Measurements from ENCODE around the gene ANG. TPM values are rescaled to one million over a fixed set of nuclear protein-coding genes. Genes with fewer than 3 reads are reported as not detected.
A peak's percentile ranks its signal among the peaks of the same experiment; 100 is the strongest.
"Not testable (repeated sequence)": the region's sequence is repeated elsewhere in the genome, so short reads cannot be mapped to it uniquely, and the experiment has no call there.

Gene ANG
- polyA plus RNA-seq, 3 donors, result 9.8 to 55.7 (median 31.4) TPM

GRCh38 chr14:20662968-20663732 lies 25.4 kb upstream of the ANG start:
- peak; percentile 76 to 83 (median 78) for DNase-seq
- Histone ChIP-seq H2AFZ (ENCODE audit: insufficient read depth, low read depth, low read length, poor library complexity, severe bottlenecking) (peak overlapping the region; percentile 79), H3K9ac (ENCODE audit: insufficient read depth, low read length, poor library complexity, severe bottlenecking) (peak overlapping the region; percentile 43), H3K36me3 (replicated peaks in 1 of 2; ENCODE audit: control insufficient read depth in 1 of 2, insufficient read depth in 2 of 2, low read length in 2 of 2) (no peaks in the 10 kb centered on the region), H3K4me1 (ENCODE audit: control insufficient read depth in 1 of 2, insufficient read depth in 2 of 2, low read length in 2 of 2) (peaks cover 24 to 29% of the 10 kb centered on the region in 2 donors), H3K27ac (ENCODE audit: low read depth in 1 of 2, low read length in 2 of 2) (no peak overlapping the region), H3K4me2 (replicated peaks; ENCODE audit: extremely low read depth, low read length, poor library complexity, severe bottlenecking) (peak overlapping the region; percentile 82), H3K79me2 (ENCODE audit: insufficient read depth, low read length) (no peaks in the 10 kb centered on the region), H4K20me1 (ENCODE audit: insufficient read depth, low read length) (no peaks in the 10 kb centered on the region), H3K9me3 (replicated peaks in 1 of 2; ENCODE audit: control insufficient read depth in 1 of 2, insufficient read depth in 1 of 2, low read length in 2 of 2) (no peaks in the 10 kb centered on the region), H3K4me3 (replicated peaks in 1 of 3; ENCODE audit: low read depth in 2 of 3, low read length in 3 of 3) (peak overlapping the region; percentile 49 to 80 (median 52)), H3K27me3 (ENCODE audit: control insufficient read depth in 2 of 2, insufficient read depth in 2 of 2, low read length in 2 of 2) (no peaks in the 10 kb centered on the region)
- no peaks in the 10 kb centered on the region for H3K36me3 Mint-ChIP-seq
- H3K27me3 Mint-ChIP-seq (ENCODE audit: low read depth in 3 of 3), result peaks cover 12 to 25% (median 20%) of the 10 kb centered on the region in 3 donors
- peak overlapping the region in 3 of 7 donors; percentile 22 to 70 (median 38) for H3K27ac Mint-ChIP-seq
- TF ChIP-seq, protein P1, sequence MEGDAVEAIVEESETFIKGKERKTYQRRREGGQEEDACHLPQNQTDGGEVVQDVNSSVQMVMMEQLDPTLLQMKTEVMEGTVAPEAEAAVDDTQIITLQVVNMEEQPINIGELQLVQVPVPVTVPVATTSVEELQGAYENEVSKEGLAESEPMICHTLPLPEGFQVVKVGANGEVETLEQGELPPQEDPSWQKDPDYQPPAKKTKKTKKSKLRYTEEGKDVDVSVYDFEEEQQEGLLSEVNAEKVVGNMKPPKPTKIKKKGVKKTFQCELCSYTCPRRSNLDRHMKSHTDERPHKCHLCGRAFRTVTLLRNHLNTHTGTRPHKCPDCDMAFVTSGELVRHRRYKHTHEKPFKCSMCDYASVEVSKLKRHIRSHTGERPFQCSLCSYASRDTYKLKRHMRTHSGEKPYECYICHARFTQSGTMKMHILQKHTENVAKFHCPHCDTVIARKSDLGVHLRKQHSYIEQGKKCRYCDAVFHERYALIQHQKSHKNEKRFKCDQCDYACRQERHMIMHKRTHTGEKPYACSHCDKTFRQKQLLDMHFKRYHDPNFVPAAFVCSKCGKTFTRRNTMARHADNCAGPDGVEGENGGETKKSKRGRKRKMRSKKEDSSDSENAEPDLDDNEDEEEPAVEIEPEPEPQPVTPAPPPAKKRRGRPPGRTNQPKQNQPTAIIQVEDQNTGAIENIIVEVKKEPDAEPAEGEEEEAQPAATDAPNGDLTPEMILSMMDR (IDR thresholded peaks at IDR 0.05), result peak; percentile 73
- intact Hi-C loops (cut with micrococcal nuclease), result no loop called here
- WGBS (ENCODE audit: insufficient coverage), result under 1% methylated on average over 27 of the region's 31 CpGs
- H3K4me1 Mint-ChIP-seq, result peaks cover 40% of the 10 kb centered on the region
- peak overlapping the region; percentile 91 to 95 for H3K4me3 Mint-ChIP-seq
- no peaks in the 10 kb centered on the region for H3K9me3 Mint-ChIP-seq

DNA sequence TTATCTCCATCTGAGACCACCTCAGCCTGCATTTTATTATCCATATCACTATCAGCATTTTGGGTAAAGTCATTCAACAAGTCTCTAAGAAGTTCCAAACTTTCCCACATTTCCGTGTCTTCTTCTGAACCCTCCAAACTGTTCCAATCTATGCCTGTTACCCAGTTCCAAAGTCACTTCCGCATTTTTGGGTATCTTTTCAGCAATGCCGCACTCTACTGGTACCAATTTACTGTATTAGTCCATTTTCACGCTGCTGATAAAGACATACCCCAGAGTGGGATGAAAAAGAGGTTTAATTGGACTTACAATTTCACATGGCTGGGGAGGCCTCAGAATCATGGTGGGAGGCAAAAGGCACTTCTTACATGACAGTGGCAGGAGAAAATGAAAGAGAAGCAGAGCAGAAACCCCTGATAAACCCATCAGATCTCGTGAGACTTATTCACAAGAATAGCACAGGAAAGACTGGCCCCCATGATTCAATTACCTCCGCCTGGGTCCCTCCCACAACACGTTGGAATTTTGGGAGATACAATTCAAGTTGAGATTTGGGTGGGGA lies 22.1 kb upstream of the ANG start:
- Mint-ChIP-seq H3K4me1 (peaks cover 42% of the 10 kb centered on the region), H3K27me3 (ENCODE audit: low read depth in 3 of 3) (peaks cover under 1 to 15% (median 4%) of the 10 kb centered on the region in 3 donors)
- H3K79me2 ChIP-seq (ENCODE audit: insufficient read depth, low read length); H3K27me3 ChIP-seq (ENCODE audit: control insufficient read depth in 2 of 2, insufficient read depth in 2 of 2, low read length in 2 of 2); H3K9ac ChIP-seq (ENCODE audit: insufficient read depth, low read length, poor library complexity, severe bottlenecking); H3K36me3 ChIP-seq (replicated peaks in 1 of 2; ENCODE audit: control insufficient read depth in 1 of 2, insufficient read depth in 2 of 2, low read length in 2 of 2); DNase-seq; H3K36me3 Mint-ChIP-seq; H3K27ac Mint-ChIP-seq; H3K9me3 ChIP-seq (replicated peaks in 1 of 2; ENCODE audit: control insufficient read depth in 1 of 2, insufficient read depth in 1 of 2, low read length in 2 of 2); intact Hi-C loops (cut with micrococcal nuclease); H4K20me1 ChIP-seq (ENCODE audit: insufficient read depth, low read length); H3K4me3 Mint-ChIP-seq; H3K4me3 ChIP-seq (replicated peaks in 1 of 3; ENCODE audit: low read depth in 2 of 3, low read length in 3 of 3); H3K9me3 Mint-ChIP-seq; H3K4me2 ChIP-seq (replicated peaks; ENCODE audit: extremely low read depth, low read length, poor library complexity, severe bottlenecking); H2AFZ ChIP-seq (ENCODE audit: insufficient read depth, low read depth, low read length, poor library complexity, severe bottlenecking); H3K27ac ChIP-seq (ENCODE audit: low read depth in 1 of 2, low read length in 2 of 2): not testable (repeated sequence)
- WGBS (ENCODE audit: insufficient coverage), result no CpG with 5 or more reads among the region's 7 CpGs
- H3K4me1 ChIP-seq (ENCODE audit: control insufficient read depth in 1 of 2, insufficient read depth in 2 of 2, low read length in 2 of 2), result peaks cover 31 to 36% of the 10 kb centered on the region in 2 donors

Data from CD14-positive monocyte (primary cell).